B cell (primary cell): ENCODE data around the gene CNST. TPM values are rescaled to one million over a fixed set of nuclear protein-coding genes. Genes with fewer than 3 reads are reported as not detected.
A peak's percentile ranks its signal among the peaks of the same experiment; 100 is the strongest.

Source experiments
- ATAC-seq: fragments of 200-7000 bp; cut with Tn5 transposase; one replicate; pipeline ENCODE4 v1.10.0; 2021; ENCODE audit warnings: low read depth, mild to moderate bottlenecking, moderate number of reproducible peaks, moderate library complexity
- CTCF ChIA-PET: fragments of 350-600 bp; sonication (Branson Sonifier 250); formaldehyde crosslinking; loops from one replicate; lab custom pipeline; 2021; ENCODE audit warnings: antibody characterized with exemption, inconsistent platforms; lab: Charles Lee
- POLR2A ChIA-PET: fragments of 350-600 bp; sonication (Branson Sonifier 250); formaldehyde crosslinking; loops from one replicate; lab custom pipeline; 2021; ENCODE audit warnings: antibody characterized with exemption; lab: Charles Lee
- DNase-seq: peaks from one replicate; pipeline ENCODE4 v3.0.0; 2013
- H2AFZ ChIP-seq: 2 replicates; pipeline ENCODE4 v1.6.1; 2012; ENCODE audit warnings: mild to moderate bottlenecking, low read depth, low read length; ENCODE audit not compliant: insufficient read depth, poor library complexity, severe bottlenecking
- H3K27ac ChIP-seq, 2 donors: 1 replicate in 1 of 2; 2 replicates in 1 of 2; pipeline ENCODE4 v1.5.1; 2012 to 2013; ENCODE audit warnings: low read length in 2 of 2, mild to moderate bottlenecking in 2 of 2, moderate library complexity in 1 of 2
- H3K27me3 ChIP-seq, 4 experiments: fragments of 200-600 bp in 1 of 4; sonication (generic) in 1 of 4; replicated peaks in 1 of 4; 1 replicate in 2 of 4; 2 replicates in 2 of 4; pipeline versions ENCODE4 v1.6.1 to v1.7.0; 2013 to 2016; ENCODE audit warnings: low read length in 3 of 4, mild to moderate bottlenecking in 2 of 4, mixed read lengths in 1 of 4, moderate library complexity in 1 of 4; ENCODE audit not compliant: insufficient read depth in 4 of 4, control insufficient read depth in 3 of 4; ENCODE audit errors: control extremely low read depth in 1 of 4
- H3K36me3 ChIP-seq, 2 experiments: replicated peaks in 1 of 2; 1 replicate in 1 of 2; 2 replicates in 1 of 2; pipeline versions ENCODE4 v1.6.1 to v1.7.1; 2013; ENCODE audit warnings: low read length in 1 of 2; ENCODE audit not compliant: insufficient read depth in 2 of 2, control insufficient read depth in 1 of 2; ENCODE audit errors: control extremely low read depth in 1 of 2, extremely low read depth in 1 of 2
- H3K4me1 ChIP-seq, 2 donors: fragments of 200-600 bp in 1 of 2; sonication (generic) in 1 of 2; 1 replicate in 1 of 2; 2 replicates in 1 of 2; pipeline versions ENCODE4 v1.5.1 to v1.6.1; 2013 to 2017; ENCODE audit warnings: low read length in 2 of 2; ENCODE audit not compliant: control insufficient read depth in 2 of 2, insufficient read depth in 2 of 2
- H3K4me2 ChIP-seq: replicated peaks from 2 replicates; pipeline ENCODE3; 2012; ENCODE audit warnings: mild to moderate bottlenecking, low read depth, low read length; ENCODE audit not compliant: poor library complexity, severe bottlenecking
- H3K4me3 ChIP-seq, 5 experiments: fragments of 200-600 bp in 1 of 5; sonication (generic) in 1 of 5; 1 replicate in 3 of 5; 2 replicates in 2 of 5; pipeline versions ENCODE4 v1.5.1 to v1.7.0; 2011 to 2016; ENCODE audit warnings: low read length in 4 of 5, mild to moderate bottlenecking in 4 of 5, low read depth in 2 of 5, control low read depth in 1 of 5, moderate library complexity in 1 of 5; ENCODE audit not compliant: insufficient read depth in 1 of 5; ENCODE audit errors: control extremely low read depth in 1 of 5, extremely low read depth in 1 of 5
- H3K79me2 ChIP-seq: fragments of 200-600 bp; sonication (generic); one replicate; pipeline ENCODE4 v1.6.0; 2016; ENCODE audit warnings: low read length; ENCODE audit not compliant: control insufficient read depth, insufficient read depth
- H3K9ac ChIP-seq: fragments of 200-600 bp; sonication (generic); 2 replicates; pipeline ENCODE4 v1.6.1; 2017; ENCODE audit warnings: mild to moderate bottlenecking, low read length, moderate library complexity
- H3K9me3 ChIP-seq, 3 donors: one replicate each; pipeline versions ENCODE4 v1.6.1 to v1.7.1; 2013; ENCODE audit warnings: low read length in 2 of 3; ENCODE audit not compliant: control insufficient read depth in 2 of 3, insufficient read depth in 1 of 3; ENCODE audit errors: control extremely low read depth in 1 of 3
- H4K20me1 ChIP-seq: 2 replicates; pipeline ENCODE4 v1.6.0; 2012; ENCODE audit warnings: mild to moderate bottlenecking, low read length; ENCODE audit not compliant: insufficient read depth, control insufficient read depth, poor library complexity, severe bottlenecking
- H3K27ac Mint-ChIP-seq: one replicate; pipeline ENCODE4 v1.8.0; 2021; ENCODE audit warnings: mixed read lengths
- H3K27me3 Mint-ChIP-seq: one replicate; pipeline ENCODE4 v1.8.0; 2021; ENCODE audit warnings: mixed read lengths
- H3K4me1 Mint-ChIP-seq: one replicate; pipeline ENCODE4 v1.8.0; 2021; ENCODE audit warnings: mixed read lengths
- H3K4me3 Mint-ChIP-seq: one replicate; pipeline ENCODE4 v1.8.0; 2021; ENCODE audit warnings: mixed read lengths
- H3K9me3 Mint-ChIP-seq: one replicate; pipeline ENCODE4 v1.8.0; 2022; ENCODE audit warnings: mixed read lengths; ENCODE audit not compliant: insufficient read depth
- CTCF ChIP-seq: fragments of 200-600 bp; IDR thresholded peaks from one replicate; pipeline ENCODE4 v1.8.0; 2022; ENCODE audit warnings: antibody characterized with exemption, mild to moderate bottlenecking
- EZH2 ChIP-seq: IDR thresholded peaks from 2 replicates; pipeline ENCODE4 v1.6.1; 2012; ENCODE audit warnings: borderline replicate concordance, low read depth, mild to moderate bottlenecking, moderate library complexity, low read length; ENCODE audit not compliant: insufficient read depth, poor library complexity, severe bottlenecking
- WGBS: methylation state at CpG from one replicate; pipeline ENCODE4 v1.1.5; 2013; ENCODE audit warnings: missing lambda C conversion rate; ENCODE audit not compliant: insufficient coverage; 5-methylcytosine and 5-hydroxymethylcytosine counted together
- intact Hi-C: fragments of 100-400 bp; cut with micrococcal nuclease; formaldehyde crosslinking; loops from one replicate; pipeline ENCODE4 v1.10.0; 2022
- polyA plus RNA-seq: library from polyadenylated mRNA; depleted of rRNA; stranded (reverse); fragments of >200 nt; gene quantifications from 2 replicates; pipeline ENCODE4 v1.2.3, GENCODE V29; 2012
- total RNA-seq, 2 donors: library from RNA; stranded (reverse); fragments of 120-200 nt in 1 of 2; gene quantifications; 1 replicate in 1 of 2; 2 replicates in 1 of 2; pipeline versions ENCODE4 v1.2.3 to v1.2.4, GENCODE V29; 2013 to 2022

The CNST gene
- total and polyA plus RNA-seq, 2 donors (not counting 1 experiment from before 2014, with no cell fraction given): 26.9 to 54.0 TPM

DNA sequence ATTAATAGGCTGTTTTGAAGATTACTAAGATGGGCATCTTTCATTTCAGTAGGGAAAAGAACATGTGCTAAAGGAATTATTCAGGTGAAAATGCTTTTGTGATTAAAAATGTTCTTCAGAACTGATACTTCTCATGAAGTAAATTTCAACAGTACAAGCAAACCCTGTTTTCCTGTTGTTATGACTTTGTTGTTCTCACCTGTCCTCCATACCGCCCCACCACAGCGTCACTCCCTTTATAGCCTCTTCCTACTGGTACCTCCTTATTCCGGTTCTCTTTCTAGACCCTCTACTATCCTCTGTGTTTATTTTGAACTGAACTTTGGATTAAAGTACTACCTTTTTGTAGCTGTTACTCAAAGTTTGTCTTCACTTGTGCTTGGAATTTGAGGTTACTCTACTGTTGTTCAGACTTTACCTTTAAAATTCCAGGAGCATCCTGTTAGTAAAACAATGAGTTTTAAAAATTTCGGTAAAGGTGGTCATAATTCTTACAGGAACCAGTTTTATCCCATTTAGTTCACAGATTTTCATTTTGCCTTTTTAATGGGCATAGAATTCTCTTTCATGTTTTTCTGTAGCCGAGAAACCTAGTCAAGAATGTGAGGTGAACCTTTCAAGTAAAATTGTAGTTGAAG is 10.9 kb downstream of the CNST start:
- Histone ChIP-seq H3K79me2 (peaks cover 97% of the 10 kb centered on the region), H3K27me3 (no peaks in the 10 kb centered on the region), H3K9me3 (no peaks in the 10 kb centered on the region), H3K4me2 (peak overlapping the region; percentile 29), H3K4me3 (no peak overlapping the region), H3K36me3 (peaks cover 0 to 2% of the 10 kb centered on the region in 2 experiments), H4K20me1 (peaks cover 27% of the 10 kb centered on the region), H3K4me1 (peaks cover 51 to 58% of the 10 kb centered on the region in 2 donors), H2AFZ (no peak overlapping the region), H3K27ac (peak overlapping the region in 1 of 2 donors; percentile 54), H3K9ac (peak overlapping the region; percentile 17)
- DNase-seq: no peak
- Mint-ChIP-seq H3K27ac (no peak overlapping the region), H3K4me3 (peak overlapping the region; percentile 48), H3K27me3 (no peaks in the 10 kb centered on the region), H3K4me1 (peaks cover 63% of the 10 kb centered on the region), H3K9me3 (no peaks in the 10 kb centered on the region)
- 60% methylated on average over 1 of the region's 5 CpGs for WGBS
- ChIA-PET POLR2A (no interaction called here), CTCF (no interaction called here)
- ATAC-seq: no peak
- intact Hi-C loops: loop anchor here (10.0 kb wide), 1 partner anchor 78 kb away; no protein-coding TSS in a partner anchor
- no peak for TF ChIP-seq CTCF
- TF ChIP-seq EZH2: no peak

DNA sequence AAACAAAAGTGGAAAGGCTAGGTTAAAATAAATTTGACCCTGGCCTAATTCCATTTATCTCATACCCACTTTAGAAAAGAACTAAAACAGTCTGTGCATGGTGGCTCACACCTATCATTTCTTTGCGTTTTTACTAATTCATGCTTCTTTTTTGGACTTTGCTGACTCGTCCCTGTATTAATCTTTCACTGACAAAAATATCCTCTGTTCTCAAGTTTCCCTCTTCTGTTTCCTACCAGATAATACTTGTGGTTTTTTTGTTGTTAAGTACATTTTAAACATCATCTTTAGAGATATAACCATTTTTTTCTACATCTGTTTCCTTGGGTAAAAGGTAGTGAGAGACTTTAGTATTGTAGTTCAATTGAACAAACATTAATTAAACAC is 11.5 kb downstream of the CNST start:
- Histone ChIP-seq H4K20me1 (peaks cover 32% of the 10 kb centered on the region), H3K4me2 (peak overlapping the region; percentile 29), H3K79me2 (peaks cover 97% of the 10 kb centered on the region), H3K9ac (peak overlapping the region; percentile 17), H2AFZ (no peak overlapping the region), H3K36me3 (peaks cover 0 to 2% of the 10 kb centered on the region in 2 experiments), H3K9me3 (no peaks in the 10 kb centered on the region), H3K4me1 (peaks cover 47 to 53% of the 10 kb centered on the region in 2 donors), H3K4me3 (no peak overlapping the region), H3K27ac (peak overlapping the region in 1 of 2 donors; percentile 54), H3K27me3 (no peaks in the 10 kb centered on the region)
- ChIA-PET CTCF (no interaction called here), POLR2A (no interaction called here)
- H3K27me3 Mint-ChIP-seq: no peaks in the 10 kb centered on the region
- 0% methylated on average over 1 of the region's 2 CpGs for WGBS
- ATAC-seq: no peak
- DNase-seq: no peak
- H3K4me1 Mint-ChIP-seq: peaks cover 63% of the 10 kb centered on the region
- intact Hi-C loops: loop anchor here (10.0 kb wide), 1 partner anchor 77 kb away; no protein-coding TSS in a partner anchor
- peak overlapping the region; percentile 62 for H3K27ac Mint-ChIP-seq
- TF ChIP-seq CTCF (no peak), EZH2 (no peak)
- H3K9me3 Mint-ChIP-seq: no peaks in the 10 kb centered on the region
- peak overlapping the region; percentile 21 for H3K4me3 Mint-ChIP-seq
